DLD1 (cell line): Measurements from ENCODE around the gene GRPEL2.

Experiments used
- in situ Hi-C: cut with HindIII; loops from 2 replicates; pipeline ENCODE4 v1.10.0; 2017; ENCODE audit warnings: low sequenced_read_pairs

Gene GRPEL2

GRCh38 chr5:149317281-149318048, 27.8 kb upstream of the GRPEL2 start:
- in situ Hi-C loops, result no loop called here

- in situ Hi-C loops, result no loop called here
These were observed 26.1 kb upstream of the GRPEL2 start for GRCh38 chr5:149319174-149319573.

DNA sequence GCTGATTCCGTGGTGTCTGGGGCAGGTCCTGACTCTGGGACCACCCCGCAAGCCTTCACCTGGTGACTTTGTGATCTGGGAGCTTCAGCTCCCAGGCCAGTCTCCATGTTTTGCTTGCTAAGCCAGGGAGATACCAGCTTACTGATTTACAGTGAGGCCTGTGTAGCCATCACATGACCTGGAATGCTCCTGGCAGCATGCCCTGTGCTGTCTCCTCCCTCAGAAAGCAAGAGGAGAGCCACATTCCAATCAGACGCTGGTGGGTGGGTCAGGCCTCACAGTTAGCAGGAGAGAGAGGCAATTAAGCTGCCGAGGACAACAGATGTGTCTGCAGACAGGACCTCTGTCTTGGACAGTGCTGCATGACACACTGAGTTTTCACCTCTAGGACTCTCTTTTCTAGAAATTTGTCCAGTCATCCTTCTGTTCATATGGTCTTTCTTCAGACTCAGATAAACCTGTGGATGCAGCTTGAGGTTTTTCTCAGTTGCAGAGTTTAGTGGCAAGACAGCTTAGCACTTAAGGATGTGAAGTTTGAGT, 24.4 kb upstream of the GRPEL2 start:
- in situ Hi-C loops, result no loop called here

DNA sequence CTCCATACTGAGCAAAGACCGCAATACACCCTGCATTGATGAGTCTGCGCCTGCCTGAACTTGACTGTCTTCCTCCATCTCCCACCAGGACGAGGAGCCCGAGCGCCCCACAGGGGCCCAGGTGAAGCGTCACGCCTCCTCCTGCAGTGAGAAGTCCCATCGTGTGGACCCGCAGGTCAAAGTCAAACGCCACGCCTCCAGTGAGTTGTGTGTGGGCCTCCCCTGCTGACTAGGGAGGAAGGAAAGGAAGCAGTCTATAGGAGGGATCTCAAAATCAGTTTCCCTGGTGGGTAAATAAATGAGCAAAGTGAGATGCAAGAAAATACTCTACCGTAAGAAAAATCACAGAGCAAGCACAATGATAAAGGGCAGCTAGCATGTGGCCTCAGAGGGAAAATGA, 22.8 kb upstream of the GRPEL2 start:
- in situ Hi-C loops, result no loop called here

GRCh38 chr5:149323210-149323609, 22.1 kb upstream of the GRPEL2 start:
- in situ Hi-C loops, result no loop called here

GRCh38 chr5:149323621-149324205, 21.6 kb upstream of the GRPEL2 start:
- in situ Hi-C loops, result no loop called here

DNA sequence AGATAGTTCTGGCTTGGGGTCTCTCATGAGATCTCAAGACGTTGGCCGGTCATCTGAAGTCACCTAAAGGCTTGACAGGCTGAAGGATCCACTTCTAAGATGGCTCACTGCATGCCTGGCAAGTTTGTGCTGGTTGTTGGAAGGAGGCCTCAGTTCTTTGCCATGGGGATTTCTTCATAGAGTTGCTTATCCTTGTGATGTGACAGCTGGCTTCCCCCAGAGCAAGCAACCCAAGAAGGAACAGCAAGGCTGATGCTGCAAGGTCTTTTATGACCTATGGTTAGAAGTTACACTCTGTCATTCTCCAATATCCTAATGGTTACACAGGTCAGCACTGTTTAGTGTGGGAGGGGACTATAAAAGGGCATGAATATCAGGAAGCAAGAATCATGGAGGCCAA, 20.7 kb upstream of the GRPEL2 start:
- in situ Hi-C loops, result no loop called here

GRCh38 chr5:149325166-149325735, 20.0 kb upstream of the GRPEL2 start:
- in situ Hi-C loops, result no loop called here

GRCh38 chr5:149325894-149326293, 19.4 kb upstream of the GRPEL2 start:
- in situ Hi-C loops, result no loop called here

DNA sequence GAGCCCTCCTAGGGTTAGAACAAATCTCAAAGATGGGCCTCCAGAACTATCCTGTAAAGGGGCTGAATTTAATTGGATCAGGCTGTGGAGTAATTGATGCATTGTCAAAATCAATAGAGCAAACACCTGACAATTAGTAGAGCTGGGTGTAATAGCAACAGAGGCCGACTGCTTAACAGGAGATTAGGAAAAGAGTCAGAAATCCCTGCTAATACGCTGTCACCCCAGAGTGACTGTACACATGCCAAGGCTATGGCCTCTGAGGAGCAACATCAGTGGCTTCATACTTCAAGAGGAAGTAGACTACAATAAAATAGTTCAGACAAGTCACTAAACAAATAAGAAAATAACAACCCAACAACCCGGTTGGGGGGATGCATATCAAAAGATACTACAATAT, 18.7 kb upstream of the GRPEL2 start:
- in situ Hi-C loops, result no loop called here

- in situ Hi-C loops, result no loop called here
These were observed 17.1 kb upstream of the GRPEL2 start for GRCh38 chr5:149328177-149328576.

DNA sequence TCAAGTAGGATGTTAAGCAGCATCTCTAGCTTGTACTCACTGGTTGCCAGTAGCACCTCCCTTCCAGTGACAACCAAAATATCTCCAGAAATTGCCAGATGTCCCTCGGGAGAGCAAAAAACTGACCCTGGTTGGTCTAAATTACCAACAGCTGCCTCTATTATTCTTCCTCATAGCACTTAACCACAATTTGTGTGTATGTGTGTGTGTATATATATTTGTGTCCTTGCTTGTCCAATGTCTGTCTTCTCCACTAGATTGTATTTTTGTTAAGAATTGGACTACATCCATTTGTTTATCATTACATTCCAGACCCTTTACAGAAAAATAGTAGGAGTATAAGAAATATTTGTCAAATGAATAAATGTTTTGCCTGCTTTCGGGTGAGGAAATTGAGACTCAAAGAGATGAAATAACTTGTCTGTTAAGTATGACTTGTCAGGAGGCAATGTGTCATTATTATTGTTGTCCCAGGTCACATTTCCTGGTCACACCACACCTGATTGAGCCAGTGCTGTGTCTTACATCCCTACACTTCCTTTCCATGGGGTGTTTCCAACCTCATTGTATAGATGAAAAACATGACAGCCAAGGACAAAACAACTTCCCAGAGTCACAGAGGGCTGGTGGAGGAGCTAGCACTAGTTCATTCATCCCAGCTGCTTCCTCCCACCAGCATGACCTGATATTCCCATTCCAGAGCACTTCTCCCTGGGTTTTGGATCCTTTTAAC, 11.4 kb upstream of the GRPEL2 start:
- in situ Hi-C loops, result no loop called here

DNA sequence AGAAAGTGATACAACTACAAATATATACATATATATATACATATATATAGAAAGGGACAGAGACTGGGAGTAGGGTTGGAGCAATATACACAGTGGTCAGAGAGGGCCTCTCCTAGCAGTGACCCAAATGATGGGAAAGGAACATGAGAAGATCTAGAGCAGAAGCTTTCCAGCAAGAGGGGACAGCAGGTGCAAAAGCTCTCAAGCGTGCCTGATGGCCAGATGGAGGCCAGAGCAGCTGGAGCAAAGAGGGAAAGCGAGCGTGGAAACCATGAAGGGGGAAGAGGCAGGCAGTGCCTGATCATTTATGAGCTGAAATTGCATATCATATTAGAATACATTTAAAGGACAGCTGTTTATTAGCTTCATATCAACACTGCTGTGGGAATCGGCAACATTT, 7.6 kb upstream of the GRPEL2 start:
- in situ Hi-C loops, result no loop called here

GRCh38 chr5:149338364-149338763, 6.9 kb upstream of the GRPEL2 start:
- in situ Hi-C loops, result no loop called here

GRCh38 chr5:149340920-149341319, 4.4 kb upstream of the GRPEL2 start:
- in situ Hi-C loops, result no loop called here

- in situ Hi-C loops, result no loop called here
These were observed 3.4 kb upstream of the GRPEL2 start for GRCh38 chr5:149341876-149342275.

- in situ Hi-C loops, result no loop called here
These were observed 1.1 kb upstream of the GRPEL2 start for GRCh38 chr5:149344151-149344550.

GRCh38 chr5:149345892-149346222, 558 bp downstream of the GRPEL2 start:
- in situ Hi-C loops, result no loop called here

DNA sequence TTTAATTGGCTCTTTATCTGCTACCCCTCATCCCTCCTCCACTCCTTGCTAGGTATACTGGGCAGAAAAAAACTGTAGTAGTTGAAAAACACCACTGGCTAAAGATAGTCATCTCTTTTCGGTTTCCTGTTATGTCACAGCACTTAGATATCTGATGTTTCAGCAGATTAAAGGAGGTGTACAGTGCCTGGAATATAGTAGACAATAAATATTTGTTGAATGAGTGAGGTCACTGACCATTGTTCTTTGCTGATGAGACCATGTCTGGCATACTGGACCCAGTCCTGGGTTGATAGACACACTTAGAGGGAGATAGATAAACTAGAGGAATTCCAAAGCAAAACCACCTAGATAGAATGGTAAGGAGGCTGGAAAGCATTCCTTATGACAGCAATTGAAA, 3.2 kb downstream of the GRPEL2 start:
- in situ Hi-C loops, result no loop called here

- in situ Hi-C loops, result no loop called here
These were observed 4.1 kb downstream of the GRPEL2 start for GRCh38 chr5:149349382-149349781.

DNA sequence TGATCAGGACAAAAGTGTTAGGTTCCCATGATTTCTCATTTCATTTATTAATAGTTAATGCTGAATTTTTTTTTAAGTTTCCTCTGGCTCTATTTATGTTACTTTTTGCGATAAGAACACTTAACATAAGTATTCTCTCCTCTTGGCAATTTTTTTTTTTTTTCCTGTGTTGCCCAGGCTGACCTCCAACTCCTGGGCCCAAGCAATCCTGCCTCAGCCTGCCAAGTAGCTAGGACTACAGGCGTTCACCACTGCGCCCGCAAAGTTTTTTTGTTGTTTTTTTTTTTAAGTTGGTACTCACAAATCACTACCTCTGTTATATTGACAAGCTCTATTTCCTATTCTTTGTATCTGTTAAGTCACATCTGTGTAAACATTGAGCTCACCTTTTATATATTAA, 6.9 kb downstream of the GRPEL2 start:
- in situ Hi-C loops, result loop anchor here (10.0 kb wide), 1 partner anchor 193 kb away; no protein-coding TSS in a partner anchor
